CD8-positive, alpha-beta memory T cell (primary cell): ENCODE measurements around the gene BCAP31. TPM values are rescaled to one million over a fixed set of nuclear protein-coding genes. Genes with fewer than 3 reads are reported as not detected.

Source experiments
- CTCF ChIA-PET: fragments of 350-600 bp; sonication (Branson Sonifier 250); formaldehyde crosslinking; loops from one replicate; lab custom pipeline; 2021; ENCODE audit warnings: antibody characterized with exemption; lab: Charles Lee
- POLR2A ChIA-PET: fragments of 350-600 bp; sonication (Branson Sonifier 250); formaldehyde crosslinking; loops from one replicate; lab custom pipeline; 2021; ENCODE audit warnings: antibody characterized with exemption; lab: Charles Lee
- DNase-seq, 5 donors: peaks; one replicate each; pipeline versions ENCODE4 v3.0.0 to v3.0.0-alpha.2; 2020 to 2022; ENCODE audit warnings: mixed read lengths in 1 of 5
- H3K27ac ChIP-seq: one replicate; pipeline ENCODE4 v1.7.0; 2013; ENCODE audit warnings: low read depth, mild to moderate bottlenecking, low read length, moderate library complexity
- H3K27me3 ChIP-seq: 2 replicates; pipeline ENCODE4 v1.7.0; 2013; ENCODE audit warnings: low read length, mild to moderate bottlenecking; ENCODE audit not compliant: insufficient read depth, poor library complexity, severe bottlenecking
- H3K36me3 ChIP-seq: 2 replicates; pipeline ENCODE4 v1.7.0; 2013; ENCODE audit warnings: mild to moderate bottlenecking, low read length, moderate library complexity; ENCODE audit not compliant: insufficient read depth
- H3K4me1 ChIP-seq: 2 replicates; pipeline ENCODE4 v1.7.0; 2013; ENCODE audit warnings: mild to moderate bottlenecking, low read length, moderate library complexity; ENCODE audit not compliant: insufficient read depth
- H3K4me3 ChIP-seq: 2 replicates; pipeline ENCODE4 v1.7.0; 2013; ENCODE audit warnings: mild to moderate bottlenecking, low read length
- H3K9me3 ChIP-seq: 2 replicates; pipeline ENCODE4 v1.7.0; 2013; ENCODE audit warnings: mild to moderate bottlenecking, low read length
- H3K27ac Mint-ChIP-seq, 8 donors: one replicate each; pipeline ENCODE4 v1.8.0; 2020 to 2021; ENCODE audit warnings: mixed read lengths in 8 of 8, mild to moderate bottlenecking in 6 of 8, inconsistent platforms in 3 of 8, moderate library complexity in 3 of 8
- H3K27me3 Mint-ChIP-seq, 2 donors: one replicate each; pipeline ENCODE4 v1.8.0; 2020 to 2021; ENCODE audit warnings: mixed read lengths in 2 of 2, mild to moderate bottlenecking in 1 of 2, moderate library complexity in 1 of 2
- H3K36me3 Mint-ChIP-seq, 3 donors: one replicate each; pipeline ENCODE4 v1.8.0; 2020 to 2021; ENCODE audit warnings: mixed read lengths in 3 of 3, inconsistent platforms in 1 of 3, mild to moderate bottlenecking in 1 of 3
- H3K4me1 Mint-ChIP-seq, 3 donors: one replicate each; pipeline ENCODE4 v1.8.0; 2020 to 2021; ENCODE audit warnings: mixed read lengths in 3 of 3, inconsistent platforms in 1 of 3, mild to moderate bottlenecking in 1 of 3
- H3K4me3 Mint-ChIP-seq, 7 donors: one replicate each; pipeline ENCODE4 v1.8.0; 2020 to 2021; ENCODE audit warnings: mixed read lengths in 7 of 7, mild to moderate bottlenecking in 6 of 7, moderate library complexity in 4 of 7, inconsistent platforms in 2 of 7
- H3K9me3 Mint-ChIP-seq, 5 donors: one replicate each; pipeline ENCODE4 v1.8.0; 2020 to 2022; ENCODE audit warnings: mixed read lengths in 5 of 5, mild to moderate bottlenecking in 3 of 5, moderate library complexity in 2 of 5, inconsistent platforms in 1 of 5
- polyA plus RNA-seq: library from polyadenylated mRNA; unstranded; fragments of 300-500 nt; fragmentation: Illumina TruSeq; gene quantifications from one replicate; pipeline ENCODE4 v1.2.3, GENCODE V29; 2021
- total RNA-seq, 2 experiments: library from RNA; stranded (reverse); gene quantifications; one replicate each; pipeline ENCODE4 v1.2.3, GENCODE V29; 2021

BCAP31 gene
- total and polyA plus RNA-seq, 3 experiments from 2014 or later: 140 to 333 (median 153) TPM

DNA sequence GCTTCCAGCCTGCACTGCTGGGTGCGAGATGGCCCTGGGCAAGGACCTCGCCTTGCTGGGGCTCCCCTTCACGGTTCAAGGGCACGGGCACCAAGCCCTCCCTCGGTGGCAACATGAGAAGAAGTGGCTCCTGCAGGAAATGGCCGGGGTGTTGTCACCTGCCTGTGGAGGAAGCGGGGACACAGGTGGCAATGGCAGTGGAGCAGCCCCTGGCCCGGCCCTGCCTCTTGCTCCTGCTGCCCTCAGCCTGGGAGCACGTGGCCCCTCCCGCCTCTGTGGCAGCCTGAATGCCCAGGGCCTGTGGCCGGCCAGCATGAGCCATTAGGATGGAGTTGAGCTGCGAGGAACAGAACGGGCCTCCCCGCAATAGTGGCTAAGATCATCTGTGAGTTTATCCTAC is 17.3 kb upstream of the BCAP31 start:
- H3K9me3 Mint-ChIP-seq: no peaks in the 10 kb centered on the region
- Histone ChIP-seq H3K27me3 (no peaks in the 10 kb centered on the region), H3K4me3 (no peak overlapping the region), H3K4me1 (peaks cover 15% of the 10 kb centered on the region), H3K36me3 (no peaks in the 10 kb centered on the region), H3K9me3 (no peaks in the 10 kb centered on the region), H3K27ac (no peak overlapping the region)
- DNase-seq: no peak
- peaks cover 0 to 3% (median 2%) of the 10 kb centered on the region in 3 donors for H3K36me3 Mint-ChIP-seq
- ChIA-PET POLR2A (no interaction called here), CTCF (no interaction called here)
- H3K4me3 Mint-ChIP-seq: peak overlapping the region in 4 of 7 donors; percentile 50 to 82 (median 64)
- H3K4me1 Mint-ChIP-seq: peaks cover 12 to 19% (median 13%) of the 10 kb centered on the region in 3 donors
- H3K27me3 Mint-ChIP-seq: peaks cover 3 to 22% of the 10 kb centered on the region in 2 donors
- H3K27ac Mint-ChIP-seq: peak overlapping the region in 2 of 8 donors; percentile 58 to 69

DNA sequence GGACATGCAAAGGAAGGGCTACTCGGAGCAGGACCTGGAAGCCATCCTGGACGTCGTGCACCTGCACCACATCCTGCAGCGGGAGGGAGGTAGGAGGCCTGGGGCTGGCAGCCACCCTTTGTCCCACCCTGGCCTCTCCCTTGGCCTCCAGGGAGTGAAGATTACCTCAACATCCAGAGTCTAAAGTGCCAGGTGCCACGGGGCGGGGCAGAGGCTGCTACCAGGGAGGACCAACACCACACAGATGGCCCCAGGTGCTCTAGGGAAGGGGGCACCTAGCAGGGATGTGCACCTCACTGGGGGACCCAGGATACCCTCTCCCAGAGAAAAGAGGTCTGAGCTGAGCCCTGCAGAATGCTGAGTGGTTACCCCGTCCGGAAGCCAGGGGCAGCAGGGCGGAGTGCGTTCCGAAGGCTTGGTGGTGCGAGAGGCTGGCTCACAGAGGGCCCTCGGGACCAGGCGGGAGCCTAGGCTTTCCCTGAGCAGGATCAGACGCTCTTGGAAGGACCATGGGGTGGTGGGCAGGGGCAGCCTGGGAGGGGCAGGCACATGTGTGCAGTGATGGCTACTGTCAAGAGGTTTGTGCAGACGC is 16.5 kb upstream of the BCAP31 start:
- ChIA-PET CTCF (no interaction called here), POLR2A (no interaction called here)
- peak overlapping the region; percentile 50 to 85 (median 65) for H3K4me3 Mint-ChIP-seq
- Histone ChIP-seq H3K36me3 (no peaks in the 10 kb centered on the region), H3K9me3 (no peaks in the 10 kb centered on the region), H3K27me3 (no peaks in the 10 kb centered on the region), H3K4me1 (peaks cover 15% of the 10 kb centered on the region), H3K27ac (no peak overlapping the region), H3K4me3 (no peak overlapping the region)
- H3K36me3 Mint-ChIP-seq: peaks cover under 1 to 3% (median 2%) of the 10 kb centered on the region in 3 donors
- H3K27ac Mint-ChIP-seq: peak overlapping the region in 6 of 8 donors; percentile 23 to 84 (median 64)
- peaks cover 3 to 20% of the 10 kb centered on the region in 2 donors for H3K27me3 Mint-ChIP-seq
- no peak for DNase-seq
- H3K9me3 Mint-ChIP-seq: no peaks in the 10 kb centered on the region
- peaks cover 12 to 20% (median 13%) of the 10 kb centered on the region in 3 donors for H3K4me1 Mint-ChIP-seq

DNA sequence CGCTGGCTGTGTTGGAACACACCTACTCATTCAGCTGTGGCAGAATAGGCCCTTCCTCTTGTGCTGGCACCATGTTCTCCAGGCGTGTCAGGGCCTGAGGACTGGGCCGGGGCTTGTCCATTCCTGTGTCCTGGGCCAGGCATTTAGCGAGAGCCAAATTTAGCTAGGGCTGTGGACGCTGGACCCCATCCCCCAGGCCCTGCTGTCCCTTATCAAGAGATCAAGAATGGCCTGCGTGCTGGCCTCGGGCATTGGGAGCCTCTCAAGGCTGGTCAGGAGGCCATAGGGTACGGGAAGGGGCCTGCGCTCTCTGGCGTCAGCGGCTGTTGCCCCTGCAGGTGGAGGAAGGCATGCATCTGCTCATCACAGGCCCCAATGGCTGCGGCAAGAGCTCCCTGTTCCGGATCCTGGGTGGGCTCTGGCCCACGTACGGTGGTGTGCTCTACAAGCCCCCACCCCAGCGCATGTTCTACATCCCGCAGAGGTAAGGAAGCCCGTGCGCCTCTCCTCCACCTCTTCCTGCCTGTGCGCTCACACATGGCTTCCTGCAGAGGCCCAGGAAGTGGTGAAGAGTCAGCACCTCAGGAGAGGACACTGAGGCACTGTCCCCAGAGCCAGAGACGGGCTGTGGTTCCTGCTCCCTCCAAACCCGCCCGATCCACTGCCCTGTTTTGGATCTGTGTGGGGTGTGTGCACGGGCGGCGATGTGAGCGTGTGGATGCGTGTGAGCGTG is 15.7 kb upstream of the BCAP31 start:
- Mint-ChIP-seq H3K36me3 (peaks cover 2 to 6% (median 4%) of the 10 kb centered on the region in 3 donors), H3K27me3 (peaks cover 3 to 20% of the 10 kb centered on the region in 2 donors), H3K4me3 (peak overlapping the region in 6 of 7 donors; percentile 36 to 85 (median 66)), H3K4me1 (peaks cover 20 to 28% (median 20%) of the 10 kb centered on the region in 3 donors), H3K27ac (peak overlapping the region in 5 of 8 donors; percentile 23 to 81 (median 66)), H3K9me3 (no peaks in the 10 kb centered on the region)
- ChIA-PET CTCF (no interaction called here), POLR2A (no interaction called here)
- Histone ChIP-seq H3K4me1 (peaks cover 15% of the 10 kb centered on the region), H3K27ac (no peak overlapping the region), H3K9me3 (no peaks in the 10 kb centered on the region), H3K27me3 (no peaks in the 10 kb centered on the region), H3K36me3 (no peaks in the 10 kb centered on the region), H3K4me3 (no peak overlapping the region)
- no peak for DNase-seq

DNA sequence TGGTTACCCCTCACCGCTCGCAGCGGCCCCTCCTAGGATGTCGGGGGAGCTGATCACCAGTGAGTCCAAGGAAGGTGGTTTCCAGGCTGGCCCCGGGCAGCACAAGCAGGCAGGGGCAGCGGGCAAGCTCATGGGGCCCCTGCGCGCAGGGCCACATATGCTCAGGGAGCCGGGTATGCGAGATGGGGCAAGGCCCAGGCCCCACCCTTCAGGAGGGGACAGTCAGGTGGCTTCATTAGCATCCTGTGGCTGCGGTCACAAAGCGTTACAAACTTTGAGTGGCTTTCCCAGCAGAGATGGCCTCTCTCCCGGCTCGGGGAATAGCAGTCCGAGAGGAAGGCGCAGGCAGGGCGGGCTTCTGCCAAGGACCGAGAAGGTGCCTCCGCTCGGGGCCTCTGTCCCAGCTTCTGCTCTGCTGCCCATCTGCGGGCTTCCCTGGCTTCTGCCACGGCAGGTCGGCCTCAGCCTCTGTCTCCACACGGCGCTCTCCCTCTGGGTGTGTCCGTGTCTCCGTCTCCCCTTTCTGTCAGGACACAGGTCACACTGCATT is 13.9 kb upstream of the BCAP31 start:
- peaks cover 0 to 17% of the 10 kb centered on the region in 2 donors for H3K27me3 Mint-ChIP-seq
- peaks cover 20 to 25% (median 22%) of the 10 kb centered on the region in 3 donors for H3K4me1 Mint-ChIP-seq
- Histone ChIP-seq H3K27me3 (no peaks in the 10 kb centered on the region), H3K9me3 (no peaks in the 10 kb centered on the region), H3K36me3 (no peaks in the 10 kb centered on the region), H3K4me1 (peaks cover 15% of the 10 kb centered on the region), H3K27ac (no peak overlapping the region), H3K4me3 (no peak overlapping the region)
- POLR2A ChIA-PET: no interaction called here
- no peaks in the 10 kb centered on the region for H3K9me3 Mint-ChIP-seq
- H3K36me3 Mint-ChIP-seq: peaks cover 2 to 6% (median 4%) of the 10 kb centered on the region in 3 donors
- CTCF ChIA-PET: no interaction called here
- no peak for DNase-seq
- H3K4me3 Mint-ChIP-seq: no peak overlapping the region
- H3K27ac Mint-ChIP-seq: no peak overlapping the region

DNA sequence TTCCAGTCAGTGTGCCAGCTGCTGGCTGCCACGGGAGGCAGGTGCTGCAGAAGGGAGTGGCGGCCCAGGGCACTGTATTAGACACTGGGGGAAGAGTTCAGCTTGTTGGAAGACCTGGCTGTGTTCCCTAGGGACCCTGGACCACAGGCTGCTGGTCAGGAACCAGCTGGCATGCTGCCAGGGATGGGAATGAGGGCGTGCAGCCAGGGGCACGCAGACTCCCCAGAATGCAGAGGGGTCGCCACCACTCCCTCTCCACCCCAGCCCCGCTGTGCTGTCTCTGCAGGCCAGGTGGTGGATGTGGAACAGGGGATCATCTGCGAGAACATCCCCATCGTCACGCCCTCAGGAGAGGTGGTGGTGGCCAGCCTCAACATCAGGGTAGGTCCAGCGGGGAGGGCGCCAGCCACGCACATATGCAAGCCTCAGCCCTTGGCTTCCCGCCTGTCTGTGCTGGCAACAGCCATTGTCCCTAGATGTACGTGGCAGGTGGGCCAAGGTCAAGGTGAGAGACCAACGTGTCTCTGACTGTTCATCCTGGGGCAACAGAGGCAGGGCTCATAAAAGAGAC is 12.8 kb upstream of the BCAP31 start:
- Mint-ChIP-seq H3K27ac (no peak overlapping the region), H3K4me1 (peaks cover 20 to 25% (median 22%) of the 10 kb centered on the region in 3 donors), H3K27me3 (peaks cover 0 to 13% of the 10 kb centered on the region in 2 donors), H3K36me3 (peaks cover 2 to 6% (median 4%) of the 10 kb centered on the region in 3 donors), H3K9me3 (no peaks in the 10 kb centered on the region), H3K4me3 (no peak overlapping the region)
- no peak overlapping the region for H3K27ac ChIP-seq
- H3K27me3 ChIP-seq: no peaks in the 10 kb centered on the region
- H3K9me3 ChIP-seq: no peaks in the 10 kb centered on the region
- H3K4me1 ChIP-seq: peaks cover 15% of the 10 kb centered on the region
- DNase-seq: no peak
- H3K4me3 ChIP-seq: no peak overlapping the region
- no peaks in the 10 kb centered on the region for H3K36me3 ChIP-seq
- POLR2A ChIA-PET: no interaction called here
- CTCF ChIA-PET: no interaction called here

DNA sequence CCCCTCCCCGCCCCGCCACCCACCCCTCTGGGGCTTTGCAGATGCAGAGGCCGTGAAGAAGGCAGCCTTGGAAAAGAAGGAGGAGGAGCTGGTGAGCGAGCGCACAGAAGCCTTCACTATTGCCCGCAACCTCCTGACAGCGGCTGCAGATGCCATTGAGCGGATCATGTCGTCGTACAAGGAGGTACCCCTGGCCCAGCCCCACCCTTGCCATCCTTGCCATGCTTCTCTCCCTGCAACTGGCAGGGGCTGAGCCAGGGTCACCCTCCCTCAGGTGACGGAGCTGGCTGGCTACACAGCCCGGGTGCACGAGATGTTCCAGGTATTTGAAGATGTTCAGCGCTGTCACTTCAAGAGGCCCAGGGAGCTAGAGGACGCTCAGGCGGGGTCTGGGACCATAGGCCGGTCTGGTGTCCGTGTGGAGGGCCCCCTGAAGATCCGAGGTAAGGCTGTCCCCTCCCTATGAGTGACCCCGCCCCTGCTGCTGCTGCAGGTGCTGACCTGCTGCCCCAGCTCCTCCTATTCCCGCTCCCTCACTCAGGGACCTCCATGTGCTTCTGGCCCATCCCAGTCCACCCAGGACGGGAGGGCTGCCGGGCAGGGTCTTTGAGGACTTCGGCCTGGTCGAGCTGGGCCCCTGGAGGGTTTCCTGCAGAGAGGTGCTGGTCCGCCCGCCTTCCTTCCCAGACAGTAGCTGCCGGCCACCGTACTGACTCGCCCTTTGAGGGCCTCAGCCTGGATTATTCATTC is 12.1 kb upstream of the BCAP31 start:
- DNase-seq: no peak
- H3K4me1 ChIP-seq: peaks cover 15% of the 10 kb centered on the region
- Mint-ChIP-seq H3K4me3 (no peak overlapping the region), H3K27ac (no peak overlapping the region), H3K9me3 (no peaks in the 10 kb centered on the region), H3K4me1 (peaks cover 24 to 30% (median 24%) of the 10 kb centered on the region in 3 donors), H3K36me3 (peaks cover 3 to 12% (median 4%) of the 10 kb centered on the region in 3 donors), H3K27me3 (peaks cover 0 to 9% of the 10 kb centered on the region in 2 donors)
- H3K36me3 ChIP-seq: no peaks in the 10 kb centered on the region
- POLR2A ChIA-PET: no interaction called here
- CTCF ChIA-PET: no interaction called here
- no peak overlapping the region for H3K4me3 ChIP-seq
- H3K9me3 ChIP-seq: no peaks in the 10 kb centered on the region
- H3K27me3 ChIP-seq: no peaks in the 10 kb centered on the region
- H3K27ac ChIP-seq: no peak overlapping the region

DNA sequence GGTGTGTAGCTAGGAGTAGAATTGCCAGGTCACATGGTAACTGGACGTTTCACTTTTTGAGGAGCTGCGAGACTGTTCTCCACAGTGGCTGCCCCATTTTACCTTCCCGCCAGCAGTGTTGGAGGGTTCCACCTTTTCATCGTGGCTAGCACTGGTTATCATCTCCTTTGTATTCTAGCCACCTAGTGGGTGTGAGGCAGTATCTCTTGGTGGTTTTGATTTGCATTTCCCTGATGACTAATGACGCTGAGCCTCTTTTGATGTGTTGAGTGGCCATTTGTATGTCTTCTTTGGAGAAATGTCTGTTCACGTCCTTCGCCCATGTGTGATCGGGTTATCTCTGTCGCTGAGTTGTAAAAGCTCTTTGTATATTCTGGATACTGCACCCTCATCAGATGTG is 11.1 kb upstream of the BCAP31 start:
- H3K36me3 ChIP-seq: no peaks in the 10 kb centered on the region
- H3K4me3 ChIP-seq: no peak overlapping the region
- H3K9me3 Mint-ChIP-seq: no peaks in the 10 kb centered on the region
- H3K27me3 Mint-ChIP-seq: peaks cover 0 to 6% of the 10 kb centered on the region in 2 donors
- H3K9me3 ChIP-seq: no peaks in the 10 kb centered on the region
- no peaks in the 10 kb centered on the region for H3K27me3 ChIP-seq
- peaks cover 11% of the 10 kb centered on the region for H3K4me1 ChIP-seq
- H3K4me3 Mint-ChIP-seq: peak overlapping the region in 1 of 7 donors; percentile 26
- DNase-seq: peak in 1 of 5 donors; percentile 22
- H3K36me3 Mint-ChIP-seq: peaks cover 2 to 15% (median 4%) of the 10 kb centered on the region in 3 donors
- H3K27ac Mint-ChIP-seq: peak overlapping the region; percentile 1 to 77 (median 19)
- CTCF ChIA-PET: interaction anchor here (1.5 kb wide), 1 partner anchor 9 kb away, joined by 3 read pairs; no protein-coding TSS in a partner anchor
- H3K4me1 Mint-ChIP-seq: peaks cover 19 to 28% (median 20%) of the 10 kb centered on the region in 3 donors
- POLR2A ChIA-PET: no interaction called here
- no peak overlapping the region for H3K27ac ChIP-seq
